DMS153 treated with DMSO at 0.1 percent for 48 hours (cell line): ENCODE results near the gene SOX4.
A peak's percentile ranks its signal among the peaks of the same experiment; 100 is the strongest.
"Not testable (repeated sequence)": the region's sequence is repeated elsewhere in the genome, so short reads cannot be mapped to it uniquely, and the experiment has no call there.

Experiments used
- DNase-seq: peaks from one replicate; lab custom pipeline; 2025; ENCODE audit not compliant: unreplicated experiment; lab: John Stamatoyannopoulos, UW

SOX4 gene

DNA sequence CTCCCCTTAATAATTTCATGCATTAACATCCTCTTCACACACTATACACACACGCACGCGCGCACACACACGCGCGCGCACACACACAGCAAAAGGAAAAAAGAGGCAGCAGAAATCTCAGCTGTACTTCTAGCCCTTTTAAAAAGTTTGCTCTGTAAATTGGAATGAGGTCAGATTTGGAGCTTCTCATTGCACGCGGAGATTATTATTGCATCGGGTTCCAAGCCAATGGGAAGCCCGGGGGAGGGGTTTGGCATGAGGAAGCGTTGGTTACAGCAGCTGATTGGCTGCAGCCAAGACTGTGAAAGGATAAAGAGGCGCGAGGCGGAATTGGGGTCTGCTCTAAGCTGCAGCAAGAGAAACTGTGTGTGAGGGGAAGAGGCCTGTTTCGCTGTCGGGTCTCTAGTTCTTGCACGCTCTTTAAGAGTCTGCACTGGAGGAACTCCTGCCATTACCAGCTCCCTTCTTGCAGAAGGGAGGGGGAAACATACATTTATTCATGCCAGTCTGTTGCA is at the start of gene SOX4:
SOX4 (plus strand) TSS at position 340 of the 515 bp plus-strand sequence. CDS start 784 bp downstream, outside the sequence.
- DNase-seq: peak; percentile 98

DNA sequence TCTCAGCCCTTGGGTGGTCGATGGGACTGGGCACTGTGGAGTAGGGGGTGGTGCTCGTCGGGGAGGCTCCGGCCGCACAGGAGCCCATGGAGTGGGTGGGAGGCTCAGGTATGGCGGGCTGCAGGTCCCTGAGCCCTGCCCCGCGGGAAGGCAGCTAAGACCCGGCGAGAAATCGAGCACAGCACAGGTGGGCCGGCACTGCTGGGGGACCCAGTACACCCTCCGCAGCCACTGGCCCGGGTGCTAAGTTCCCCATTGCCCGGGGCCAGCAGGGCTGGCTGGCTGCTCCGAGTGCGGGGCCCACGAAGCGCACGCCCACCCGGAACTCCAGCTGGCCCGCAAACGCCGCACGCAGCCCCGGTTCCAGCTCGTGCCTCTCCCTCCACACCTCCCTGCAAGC is 41.3 kb upstream of the SOX4 start:
- DNase-seq: not testable (repeated sequence)

DNA sequence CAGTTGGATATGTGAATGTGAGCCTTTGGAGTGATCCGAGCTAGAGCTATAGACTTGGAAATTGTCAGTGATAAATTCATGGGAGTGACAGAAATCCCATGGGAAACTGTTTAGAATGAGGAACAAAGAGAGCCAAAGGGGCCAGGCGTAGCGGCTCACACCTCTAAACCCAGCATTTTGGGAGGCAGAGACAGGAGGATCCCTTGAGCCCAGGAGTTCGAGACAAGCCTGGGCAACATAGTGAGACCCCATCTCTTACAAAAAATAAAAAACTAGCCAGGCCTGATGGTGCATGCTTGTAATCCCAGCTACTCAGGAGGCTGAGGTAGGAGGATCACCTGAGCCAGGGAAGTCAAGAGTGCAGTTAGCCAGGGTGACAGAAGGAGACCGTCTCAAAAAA is 39.3 kb upstream of the SOX4 start:
- no peak for DNase-seq

DNA sequence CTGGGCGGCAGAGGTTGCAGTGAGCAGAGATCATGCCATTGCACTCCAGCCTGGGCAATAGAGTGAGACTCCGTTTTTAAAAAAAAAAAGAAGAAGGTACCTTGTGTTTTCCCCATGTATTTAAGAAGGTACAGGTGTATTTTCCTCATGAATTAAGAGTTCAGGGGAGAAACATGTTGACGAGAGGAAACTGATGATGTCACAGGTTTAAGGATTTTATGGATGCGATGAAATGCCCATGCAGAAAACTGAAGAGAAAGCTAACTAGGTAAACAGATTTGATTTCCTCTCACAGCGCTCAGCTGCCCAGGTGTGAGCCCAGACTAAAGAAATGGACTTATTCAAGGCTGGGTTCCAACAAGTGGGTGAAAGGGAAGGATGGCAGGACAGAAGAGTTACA is 38.4 kb upstream of the SOX4 start:
- no peak for DNase-seq

DNA sequence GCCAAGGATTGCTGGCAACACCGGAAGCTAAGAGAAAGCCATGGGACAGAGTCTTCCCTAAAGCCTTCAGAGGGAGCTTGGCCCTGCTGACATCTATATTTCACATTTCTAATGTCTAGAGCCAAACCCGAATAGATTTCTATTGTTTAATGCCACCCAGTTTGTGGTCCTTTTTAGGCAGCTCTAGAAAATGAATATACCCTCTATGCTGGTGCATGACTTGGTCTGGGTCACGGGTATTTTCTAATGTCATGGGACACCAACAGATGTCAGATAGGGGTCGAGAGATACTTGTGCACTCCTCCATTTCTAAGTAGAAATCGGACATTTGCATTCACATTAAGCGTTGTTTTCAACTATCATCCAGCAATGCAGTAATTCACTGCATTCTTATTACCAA is 37.0 kb upstream of the SOX4 start:
- DNase-seq: no peak

DNA sequence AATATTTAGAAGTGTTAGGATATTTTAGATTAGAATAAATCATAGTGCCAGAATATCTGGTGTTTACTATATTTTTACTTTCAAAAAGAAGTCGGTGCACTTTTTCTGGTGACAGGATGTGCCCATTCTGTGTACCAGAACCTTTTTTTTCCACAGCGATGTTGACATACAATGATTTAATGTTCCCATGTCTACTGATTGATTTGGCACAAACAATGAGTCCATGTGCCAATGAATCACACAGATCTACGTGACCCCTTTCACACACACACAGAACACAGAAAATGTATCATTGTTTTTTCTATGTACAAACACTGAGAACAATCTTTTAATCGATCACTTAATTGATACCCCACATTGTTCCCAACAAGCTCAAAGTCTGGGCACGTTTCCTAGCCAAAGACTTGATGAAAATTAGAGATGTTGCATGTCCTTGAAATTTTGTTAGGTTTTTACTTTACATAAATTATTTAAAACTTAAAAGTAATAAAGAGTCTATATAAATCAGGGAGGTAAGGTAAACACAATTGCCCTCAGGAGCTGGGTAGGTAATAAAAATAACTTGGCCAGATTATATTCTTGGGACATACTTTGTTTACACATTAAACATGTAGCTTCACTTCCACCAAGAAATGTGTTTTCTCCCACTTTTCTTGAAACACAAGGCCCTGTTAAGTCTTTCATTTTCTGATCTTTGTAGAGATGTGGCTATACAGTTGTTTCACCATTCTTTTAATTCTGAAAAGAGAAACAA is 36.4 kb upstream of the SOX4 start:
- DNase-seq: no peak

DNA sequence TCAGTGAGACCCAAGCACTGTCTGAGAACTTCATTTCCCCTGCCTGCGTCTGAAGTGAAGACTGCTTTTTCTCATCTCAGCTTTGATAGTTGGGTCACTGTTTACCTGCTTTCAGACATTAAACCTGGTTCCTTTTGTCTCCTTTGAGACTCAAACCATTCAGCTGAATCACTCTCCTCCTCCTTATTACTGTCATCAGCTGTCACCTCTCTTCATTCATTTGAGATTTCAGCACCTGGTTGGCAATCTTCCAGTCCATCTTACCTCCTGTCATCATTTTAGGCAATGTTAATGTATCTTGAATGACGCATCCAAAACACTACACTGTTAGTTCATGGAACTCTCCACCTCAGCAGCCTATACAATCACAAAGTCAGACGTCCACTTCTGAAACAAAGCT is 34.3 kb upstream of the SOX4 start:
- peak; percentile 48 for DNase-seq

DNA sequence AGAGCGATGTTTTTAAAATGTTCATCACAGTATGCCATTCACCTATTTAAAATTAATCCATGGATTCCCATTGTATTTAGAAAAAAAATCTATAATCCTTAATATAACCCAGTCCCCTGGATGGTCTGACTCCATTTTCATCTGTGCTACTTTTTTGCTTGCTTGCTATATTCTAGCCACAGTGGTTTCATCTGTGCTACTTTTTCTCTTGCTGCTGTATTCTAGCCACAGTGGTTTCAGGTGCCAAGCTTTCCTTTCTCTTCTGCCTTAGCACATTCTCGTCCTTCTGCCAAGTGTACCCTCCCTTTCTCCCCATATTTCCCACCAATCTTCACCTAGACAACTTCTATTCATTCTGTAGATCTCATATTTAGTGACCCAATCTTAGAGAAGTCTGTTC is 33.3 kb upstream of the SOX4 start:
- no peak for DNase-seq

DNA sequence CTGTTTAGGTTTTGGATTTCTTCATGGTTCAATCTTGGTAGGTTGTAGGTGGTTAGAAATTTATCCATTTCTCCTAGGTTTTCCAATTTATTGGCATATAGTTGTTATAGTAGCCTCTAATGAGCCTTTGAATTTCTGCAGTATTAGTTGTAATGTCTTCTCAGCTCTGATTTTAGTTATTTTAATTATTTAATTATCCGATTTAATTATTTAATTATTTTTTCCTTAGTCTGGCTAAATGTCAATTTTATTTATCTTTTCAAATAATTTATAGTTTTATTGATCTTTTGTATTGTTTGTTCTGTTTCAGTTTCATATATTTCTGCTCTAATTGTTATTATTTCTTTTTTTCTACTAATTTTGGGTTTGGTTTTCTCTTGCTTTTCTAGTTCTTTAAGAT is 28.1 kb upstream of the SOX4 start:
- DNase-seq: no peak

DNA sequence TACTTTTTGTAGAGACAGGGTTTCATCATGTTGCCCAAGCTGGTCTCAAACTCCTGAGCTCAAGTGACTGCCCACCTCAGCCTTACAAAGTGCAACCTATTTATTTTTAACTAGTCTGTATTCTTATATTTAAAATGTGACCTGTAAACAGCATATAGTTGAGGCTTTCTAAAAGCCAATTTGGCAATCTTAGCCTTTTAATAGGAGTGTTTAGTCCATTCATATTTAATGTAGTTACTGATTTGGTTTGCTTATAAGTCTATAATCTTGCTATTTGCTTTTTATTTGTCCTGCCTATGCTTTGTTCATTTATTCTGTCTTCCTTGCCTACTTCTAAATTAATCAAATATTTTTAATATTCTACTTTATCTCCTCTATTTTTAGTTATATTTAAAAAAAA is 15.0 kb upstream of the SOX4 start:
- DNase-seq: no peak

DNA sequence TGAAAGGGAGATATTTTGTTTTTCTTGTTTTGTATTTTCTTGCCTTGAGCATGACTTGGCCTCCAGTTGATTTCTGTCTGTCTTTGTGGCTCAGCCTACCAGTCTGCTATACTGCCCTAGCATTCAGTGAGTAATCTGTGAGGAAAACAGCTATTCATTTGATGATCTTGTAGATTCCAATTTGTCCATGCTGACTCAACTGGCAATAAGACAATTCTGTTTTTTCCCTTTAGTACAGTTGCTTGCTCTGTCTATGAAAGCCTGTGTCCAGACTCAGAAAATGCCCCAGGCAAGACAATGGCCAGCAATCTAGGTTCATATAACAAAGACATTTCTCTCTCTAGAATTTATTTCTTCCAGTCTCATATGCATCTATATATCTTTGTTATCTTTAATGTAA is 10.9 kb upstream of the SOX4 start:
- DNase-seq: no peak

DNA sequence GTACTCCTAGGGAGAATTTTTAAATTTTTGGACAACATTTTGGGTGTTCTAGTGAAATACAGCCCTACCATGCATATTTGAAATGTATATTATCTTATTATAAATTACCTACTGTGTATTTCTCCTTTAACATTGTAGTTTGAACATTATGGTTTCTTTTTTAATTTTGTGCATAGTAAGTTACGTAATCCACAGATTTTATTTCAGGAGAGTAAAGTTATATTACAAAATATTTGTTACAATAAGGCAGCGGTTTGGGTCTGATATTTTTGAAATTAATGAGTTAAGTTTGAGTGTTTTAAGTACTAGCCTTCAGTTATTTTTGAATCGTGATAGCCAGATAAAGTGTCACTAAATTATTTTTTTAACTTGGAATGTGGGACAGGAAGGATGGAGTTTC is 7.3 kb upstream of the SOX4 start:
- no peak for DNase-seq

DNA sequence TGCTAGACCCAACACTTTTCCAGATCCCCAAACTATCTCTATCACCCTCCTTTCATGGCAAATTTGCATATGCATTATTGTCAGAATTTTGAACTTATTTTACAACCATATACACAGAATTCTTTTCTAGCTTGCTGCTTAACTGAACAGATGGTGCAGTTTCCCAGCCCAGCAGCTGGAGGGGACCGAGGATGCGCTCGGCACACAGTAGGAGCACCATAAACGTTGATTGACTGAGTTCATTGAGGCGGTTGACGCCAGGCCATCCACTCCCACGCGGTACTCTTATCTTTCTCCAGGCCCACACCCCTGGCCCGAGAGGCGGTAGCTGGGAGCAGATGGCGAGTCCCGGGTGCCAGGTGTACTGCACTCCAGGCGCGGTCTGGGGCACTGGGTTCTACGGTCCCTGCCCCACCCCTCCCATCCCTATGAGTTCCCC is 6.8 kb upstream of the SOX4 start:
- no peak for DNase-seq

DNA sequence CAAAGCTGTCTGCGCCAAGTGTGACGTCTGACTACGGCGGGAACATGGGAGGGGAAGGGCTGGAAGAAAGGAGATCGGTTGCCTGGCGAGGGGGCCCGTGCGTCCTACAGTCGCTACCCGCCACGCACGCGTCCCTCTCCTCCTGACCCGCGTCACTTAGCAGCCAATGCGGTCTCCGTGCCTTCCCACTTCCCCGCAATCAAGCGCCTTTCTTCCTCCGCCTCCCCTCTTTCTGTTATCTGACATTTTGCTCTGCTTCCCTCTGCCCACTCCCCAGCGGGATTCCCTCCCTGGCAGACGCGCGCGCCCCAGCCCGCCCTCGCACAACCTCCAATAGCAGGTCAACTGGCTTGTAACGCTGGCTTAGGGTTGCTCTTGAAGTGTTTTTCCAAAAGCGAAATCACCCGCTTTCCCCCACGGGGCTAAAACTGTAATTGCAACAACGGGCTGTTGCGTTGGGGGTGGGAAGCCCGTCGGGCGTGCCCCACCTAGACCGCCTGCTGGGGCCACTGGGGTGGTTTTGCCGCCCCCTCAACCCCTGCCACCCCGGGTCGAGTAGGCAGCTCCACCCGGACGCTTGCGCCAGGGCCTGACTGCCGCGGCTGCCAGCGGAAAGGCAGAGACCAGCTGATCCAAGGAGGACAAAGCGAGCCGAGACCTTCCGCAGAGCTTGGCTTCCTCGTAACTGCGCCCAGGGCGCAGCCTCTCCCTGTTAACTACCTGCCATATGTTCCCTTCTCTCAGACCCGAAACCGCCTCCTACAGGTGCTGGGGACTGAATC is 6.2 kb upstream of the SOX4 start:
- DNase-seq: peak; percentile 89

DNA sequence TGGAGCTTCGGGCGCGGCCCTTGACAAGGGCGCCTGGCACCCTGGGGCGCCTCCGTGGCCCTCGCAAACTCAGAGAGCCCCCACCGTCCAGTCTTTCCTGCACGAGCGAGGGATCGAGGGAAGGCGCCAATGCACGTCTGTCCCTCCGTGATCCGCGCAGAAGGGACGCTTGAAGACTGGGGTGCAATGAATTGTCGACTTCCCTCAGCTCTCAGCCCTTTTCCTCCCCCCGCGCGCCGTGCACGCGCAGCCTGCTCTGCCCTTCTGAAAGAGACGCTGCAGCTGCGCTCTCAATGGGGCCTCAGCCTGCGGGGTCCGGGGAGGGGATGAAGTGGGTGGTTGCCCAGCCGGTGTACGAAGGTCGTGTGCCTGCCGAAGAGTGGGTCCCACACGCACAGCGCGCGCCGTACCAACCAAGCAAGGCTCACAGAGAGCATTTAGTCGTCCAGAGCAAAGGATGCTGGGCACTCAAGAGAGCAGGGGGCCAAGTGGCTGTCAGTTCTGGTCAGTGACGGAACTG is 5.5 kb upstream of the SOX4 start:
- no peak for DNase-seq

DNA sequence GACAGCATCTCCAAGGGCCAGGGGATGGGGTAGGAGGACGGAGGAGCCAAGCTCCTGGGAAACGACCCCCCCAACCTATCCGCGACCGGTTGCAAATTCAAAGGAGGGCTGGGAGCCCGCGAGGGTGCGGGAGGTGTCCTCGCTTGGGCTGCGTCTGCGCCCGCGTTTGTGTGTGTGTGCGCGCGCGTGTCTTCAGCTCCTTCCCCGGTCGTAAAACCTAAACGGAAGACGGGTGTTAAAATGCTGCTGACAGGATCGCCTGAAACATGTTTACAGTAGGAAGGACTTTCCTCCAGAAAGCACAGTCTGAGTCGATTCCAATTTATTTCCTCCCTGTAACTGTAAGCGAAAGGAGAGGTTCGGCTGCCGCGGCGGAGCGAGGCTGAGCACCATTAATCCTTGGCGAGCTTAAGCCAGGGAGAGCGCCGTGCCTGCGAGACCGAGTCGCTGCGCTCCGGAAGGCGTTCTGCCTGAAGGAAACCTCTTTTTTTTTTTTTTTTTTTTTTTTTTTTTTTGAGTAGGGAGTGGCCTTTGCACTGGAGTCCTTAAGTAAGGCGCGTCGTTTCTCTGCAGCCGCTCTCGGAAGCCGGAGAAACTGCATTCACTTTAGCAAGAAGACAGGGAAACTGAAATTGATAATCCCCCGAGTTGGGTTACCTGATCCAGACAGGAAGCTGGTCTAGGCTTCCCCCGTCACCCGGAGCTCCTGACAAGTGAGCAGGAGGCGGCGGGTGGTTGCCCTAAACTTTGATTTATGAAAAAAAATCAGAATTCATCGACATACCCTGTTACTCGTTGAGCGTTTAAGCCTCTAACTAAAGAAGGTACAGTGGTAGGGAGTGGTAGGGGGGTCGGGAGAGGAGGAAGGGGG is 4.8 kb upstream of the SOX4 start:
- DNase-seq: peak; percentile 81

DNA sequence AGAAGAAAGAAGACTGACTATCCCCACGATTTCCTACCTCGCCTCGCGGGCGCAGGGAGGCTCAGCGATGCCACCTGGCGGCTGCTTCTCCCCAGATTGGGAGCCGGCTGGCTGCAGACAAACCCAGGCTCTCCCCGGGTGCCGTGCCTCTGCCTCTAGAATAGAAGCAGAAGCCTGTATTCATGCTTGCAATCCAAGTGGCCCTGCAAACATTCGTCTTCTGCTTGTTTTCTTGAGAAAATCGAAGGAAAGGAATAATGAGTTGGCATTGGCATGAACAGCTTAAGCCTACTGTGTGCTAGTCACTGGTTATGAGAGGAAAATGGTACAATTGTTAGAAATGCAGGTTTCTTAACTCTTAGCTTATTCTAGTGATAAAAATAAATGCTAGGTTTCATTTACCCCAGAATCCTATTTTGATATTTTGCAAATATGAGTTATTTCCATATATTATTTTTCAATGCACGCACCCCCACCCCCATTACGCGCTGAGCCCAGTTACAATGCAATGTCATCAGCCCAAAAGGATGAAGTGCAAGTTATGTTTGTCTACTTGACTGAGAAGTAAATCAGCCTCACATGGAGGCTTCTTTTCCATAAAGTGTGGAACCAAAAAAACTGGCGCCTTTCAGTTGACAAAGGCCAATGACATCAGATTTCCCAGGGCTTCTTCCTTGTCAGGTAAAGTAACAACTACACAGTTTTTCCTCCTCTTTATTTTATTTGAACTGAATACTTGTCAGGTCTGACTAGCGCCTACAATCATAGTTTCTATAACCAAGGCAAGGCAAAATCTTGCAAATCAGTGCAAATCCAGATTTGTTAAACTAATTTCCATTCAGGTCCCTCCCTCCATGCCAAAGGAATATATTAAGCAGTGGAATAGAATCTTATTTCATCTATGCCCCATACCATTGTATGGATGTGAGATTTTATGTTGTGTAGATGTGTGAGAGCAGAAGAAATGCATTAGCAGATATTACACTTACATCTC is 3.9 kb upstream of the SOX4 start:
- peak; percentile 96 for DNase-seq

DNA sequence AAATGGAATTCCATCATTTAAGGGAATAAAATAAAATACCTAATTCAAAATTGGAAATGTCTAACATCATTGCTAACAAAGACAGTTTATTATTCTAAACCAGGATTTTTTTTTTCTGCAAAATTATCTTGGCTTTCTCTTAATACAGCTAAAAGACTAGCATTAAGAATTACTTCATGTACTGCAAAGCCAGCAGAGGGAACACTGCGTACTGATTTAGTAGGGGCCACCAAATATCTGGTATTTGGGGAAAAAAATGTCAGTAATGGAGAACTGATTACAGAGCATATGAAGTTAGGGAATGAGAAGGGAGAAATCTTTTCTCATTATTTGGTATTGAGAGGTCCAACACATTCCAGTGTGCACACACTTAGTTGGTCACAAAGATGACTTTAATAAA is 3.2 kb upstream of the SOX4 start:
- no peak for DNase-seq

DNA sequence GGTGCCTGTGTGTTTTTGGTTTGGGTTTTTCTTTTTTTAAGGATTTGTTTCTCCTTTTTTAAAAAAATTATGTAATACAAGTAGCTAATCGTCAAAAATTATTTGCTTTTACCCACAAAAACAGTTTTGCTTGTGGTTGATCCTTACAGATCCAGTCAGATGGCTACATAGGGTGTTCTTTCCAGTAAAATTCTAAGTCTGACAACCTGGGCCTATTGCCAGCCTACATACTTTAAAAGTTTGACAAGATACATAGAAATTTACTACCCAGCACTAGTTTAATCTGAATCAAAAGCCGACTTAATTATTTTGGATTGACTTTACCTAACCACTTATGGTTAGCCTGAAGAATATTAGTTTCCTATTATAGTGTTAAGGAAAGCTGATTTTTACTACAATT is 2.1 kb upstream of the SOX4 start:
- no peak for DNase-seq

DNA sequence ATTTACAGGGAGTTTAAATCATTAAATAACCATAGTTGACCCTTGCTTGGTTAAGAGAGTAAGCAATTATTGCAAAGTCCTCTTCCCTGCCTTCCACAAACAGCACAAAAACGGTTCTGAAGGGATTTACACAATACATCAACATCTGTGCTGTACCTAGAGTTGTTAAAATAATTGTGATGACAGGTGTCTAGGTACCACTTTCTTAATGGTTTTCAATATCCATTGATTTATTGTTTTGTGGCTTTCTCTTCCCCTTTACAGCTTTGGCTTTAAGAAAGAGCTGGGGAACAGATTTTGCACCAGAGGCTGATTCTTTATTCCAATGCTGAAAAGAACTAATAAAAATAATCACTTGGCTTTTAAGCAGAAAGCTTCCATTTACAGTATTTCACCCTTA is 598 bp upstream of the SOX4 start:
- peak; percentile 48 for DNase-seq
